A673 (cell line): ENCODE results near the gene MRPL1.

ENCODE experiments used
- EZH2 ChIP-seq: fragments of 200-600 bp; sonication (generic); IDR thresholded peaks from 2 replicates; pipeline ENCODE4 v1.6.1; 2017; ENCODE audit warnings: borderline replicate concordance, low read depth, mild to moderate bottlenecking, mixed read lengths, antibody characterized with exemption, low read length; ENCODE audit not compliant: poor library complexity, severe bottlenecking
- TF ChIP-seq, protein P1 (sequence below): fragments of 300-800, 200-600 bp; sonication (generic); conservative IDR thresholded peaks from 2 replicates; pipeline ENCODE4 v1.5.1; 2017; ENCODE audit warnings: low read depth, mild to moderate bottlenecking, antibody characterized with exemption, low read length, moderate library complexity, mixed read lengths

DNA sequence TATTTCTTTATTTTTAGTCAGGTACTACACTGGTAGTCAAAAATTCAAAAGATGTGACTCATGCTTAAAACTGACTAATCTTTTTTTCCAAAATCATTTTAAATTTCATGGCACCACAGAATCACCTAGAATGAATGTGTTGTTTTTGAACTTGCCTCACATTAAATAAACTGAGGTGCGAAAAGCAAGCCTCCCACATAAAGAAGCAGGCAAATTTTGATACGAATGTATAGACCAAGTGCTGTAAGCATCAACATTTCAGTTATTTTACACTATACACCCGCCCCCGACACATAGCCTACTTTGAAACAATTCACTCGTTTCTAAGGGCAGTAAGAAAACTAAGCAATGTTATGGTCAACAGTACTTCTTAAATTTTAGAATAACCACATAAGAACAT lies 94.3 kb downstream of the MRPL1 start:
- TF ChIP-seq, protein P1, sequence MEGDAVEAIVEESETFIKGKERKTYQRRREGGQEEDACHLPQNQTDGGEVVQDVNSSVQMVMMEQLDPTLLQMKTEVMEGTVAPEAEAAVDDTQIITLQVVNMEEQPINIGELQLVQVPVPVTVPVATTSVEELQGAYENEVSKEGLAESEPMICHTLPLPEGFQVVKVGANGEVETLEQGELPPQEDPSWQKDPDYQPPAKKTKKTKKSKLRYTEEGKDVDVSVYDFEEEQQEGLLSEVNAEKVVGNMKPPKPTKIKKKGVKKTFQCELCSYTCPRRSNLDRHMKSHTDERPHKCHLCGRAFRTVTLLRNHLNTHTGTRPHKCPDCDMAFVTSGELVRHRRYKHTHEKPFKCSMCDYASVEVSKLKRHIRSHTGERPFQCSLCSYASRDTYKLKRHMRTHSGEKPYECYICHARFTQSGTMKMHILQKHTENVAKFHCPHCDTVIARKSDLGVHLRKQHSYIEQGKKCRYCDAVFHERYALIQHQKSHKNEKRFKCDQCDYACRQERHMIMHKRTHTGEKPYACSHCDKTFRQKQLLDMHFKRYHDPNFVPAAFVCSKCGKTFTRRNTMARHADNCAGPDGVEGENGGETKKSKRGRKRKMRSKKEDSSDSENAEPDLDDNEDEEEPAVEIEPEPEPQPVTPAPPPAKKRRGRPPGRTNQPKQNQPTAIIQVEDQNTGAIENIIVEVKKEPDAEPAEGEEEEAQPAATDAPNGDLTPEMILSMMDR, result no peak
- TF ChIP-seq EZH2, result no peak
